Neural cell (in vitro differentiated cells): Measurements from ENCODE around the gene AIM2.

Source experiments
- CTCF ChIP-seq: fragments of 450-650 bp; IDR thresholded peaks from 2 replicates; pipeline ENCODE4 v1.5.1; 2014; ENCODE audit warnings: antibody characterized with exemption, mild to moderate bottlenecking, moderate library complexity; ENCODE audit not compliant: poor library complexity, severe bottlenecking
- EP300 ChIP-seq: fragments of 450-650 bp; conservative IDR thresholded peaks from 2 replicates; pipeline ENCODE4 v1.6.1; 2014; ENCODE audit warnings: antibody characterized with exemption, mild to moderate bottlenecking, moderate library complexity; ENCODE audit not compliant: poor library complexity, severe bottlenecking
- EZH2 ChIP-seq: fragments of 200-600, 300-800 bp; shearing (Covaris generic), sonication (generic); IDR thresholded peaks from 2 replicates; pipeline ENCODE4 v1.6.1; 2014; ENCODE audit warnings: antibody characterized with exemption, low read length, borderline replicate concordance, mild to moderate bottlenecking; ENCODE audit not compliant: insufficient read depth, poor library complexity, severe bottlenecking
- MXI1 ChIP-seq: fragments of 450-650 bp; conservative IDR thresholded peaks from 2 replicates; pipeline ENCODE4 v1.6.1; 2014; ENCODE audit warnings: antibody characterized with exemption, mild to moderate bottlenecking; ENCODE audit not compliant: poor library complexity, severe bottlenecking
- POLR2AphosphoS5 ChIP-seq: IDR thresholded peaks from 2 replicates; pipeline ENCODE4 v1.6.1; 2012
- REST ChIP-seq: IDR thresholded peaks from 2 replicates; pipeline ENCODE4 v1.6.1; 2012; ENCODE audit warnings: borderline replicate concordance
- SMC3 ChIP-seq: fragments of 450-650 bp; conservative IDR thresholded peaks from 2 replicates; pipeline ENCODE4 v1.6.1; 2014; ENCODE audit warnings: antibody characterized with exemption, mild to moderate bottlenecking, moderate library complexity; ENCODE audit not compliant: poor library complexity

GRCh38 chr1:159088050-159088449, 11.5 kb upstream of the AIM2 start:
- TF ChIP-seq CTCF (no peak), REST (no peak), POLR2AphosphoS5 (no peak), EZH2 (no peak), MXI1 (no peak), EP300 (no peak), SMC3 (no peak)
